Hepatocyte (in vitro differentiated cells): Measurements from ENCODE around the gene MYRF. TPM values are rescaled to one million over a fixed set of nuclear protein-coding genes. Genes with fewer than 3 reads are reported as not detected.

ENCODE experiments used
- DNase-seq: peaks from one replicate; pipeline ENCODE4 v3.0.0-alpha.2; 2016; ENCODE audit warnings: low spot score
- H2AFZ ChIP-seq: fragments of 200-600 bp; sonication (generic); 2 replicates; pipeline ENCODE4 v1.6.0; 2016; ENCODE audit warnings: antibody characterized with exemption, mild to moderate bottlenecking
- H3K27ac ChIP-seq: fragments of 200-600 bp; sonication (generic); 2 replicates; pipeline ENCODE4 v1.5.1; 2016; ENCODE audit warnings: mild to moderate bottlenecking
- H3K27me3 ChIP-seq: fragments of 200-600 bp; sonication (generic); 2 replicates; pipeline ENCODE4 v1.6.1; 2016
- H3K36me3 ChIP-seq: fragments of 200-600 bp; sonication (generic); replicated peaks from 2 replicates; pipeline ENCODE4 v1.5.1; 2016; ENCODE audit warnings: low read depth; ENCODE audit not compliant: insufficient read depth
- H3K4me1 ChIP-seq: fragments of 200-600 bp; sonication (generic); 2 replicates; pipeline ENCODE4 v1.5.1; 2016; ENCODE audit warnings: mild to moderate bottlenecking, moderate library complexity; ENCODE audit not compliant: insufficient read depth
- H3K4me2 ChIP-seq: fragments of 200-600 bp; sonication (generic); 2 replicates; pipeline ENCODE4 v1.6.0; 2016
- H3K4me3 ChIP-seq: fragments of 200-600 bp; sonication (generic); 2 replicates; pipeline ENCODE4 v1.5.1; 2016; ENCODE audit warnings: mild to moderate bottlenecking
- H3K79me2 ChIP-seq: fragments of 200-600 bp; sonication (generic); 2 replicates; pipeline ENCODE4 v1.6.0; 2017; ENCODE audit warnings: mild to moderate bottlenecking
- H3K9me2 ChIP-seq: fragments of 200-600 bp; sonication (generic); replicated peaks from 2 replicates; pipeline ENCODE4 v1.6.0; 2017; ENCODE audit warnings: mild to moderate bottlenecking; ENCODE audit not compliant: insufficient read depth
- H3K9me3 ChIP-seq: fragments of 200-600 bp; sonication (generic); 2 replicates; pipeline ENCODE4 v1.5.1; 2016; ENCODE audit warnings: low read depth, mild to moderate bottlenecking
- H4K20me1 ChIP-seq: fragments of 200-600 bp; sonication (generic); 2 replicates; pipeline ENCODE4 v1.6.0; 2016; ENCODE audit warnings: mild to moderate bottlenecking; ENCODE audit not compliant: insufficient read depth, poor library complexity, severe bottlenecking
- EZH2 ChIP-seq: fragments of 200-600 bp; sonication (generic); IDR thresholded peaks from 2 replicates; pipeline ENCODE4 v1.6.1; 2016; ENCODE audit warnings: antibody characterized with exemption, mild to moderate bottlenecking, borderline replicate concordance
- EZH2phosphoT487 ChIP-seq: fragments of 200-600 bp; sonication (generic); IDR thresholded peaks from one replicate; pipeline ENCODE4 v1.6.1; 2018; ENCODE audit warnings: antibody characterized with exemption, mild to moderate bottlenecking, low read depth, moderate library complexity; ENCODE audit not compliant: unreplicated experiment, severe bottlenecking
- WGBS: methylation state at CpG from one replicate; pipeline ENCODE4 v1.1.6; 2016; ENCODE audit warnings: low lambda C conversion rate; ENCODE audit errors: missing lambda C conversion rate; 5-methylcytosine and 5-hydroxymethylcytosine counted together
- polyA plus RNA-seq: library from polyadenylated mRNA; unstranded; fragments of >200 nt; fragmentation: Nextera tagmentation; extraction: Ambion mirVana; gene quantifications from 2 replicates; pipeline ENCODE4 v1.2.1, GENCODE V29; 2016
- total RNA-seq: library from RNA; depleted of rRNA; stranded (reverse); fragments of >200 nt; gene quantifications from 2 replicates; pipeline ENCODE4 v1.2.3, GENCODE V29; 2014
- TF ChIP-seq, protein P1 (sequence below): fragments of 200-600 bp; sonication (generic); IDR thresholded peaks from 2 replicates; pipeline ENCODE4 v1.5.1; 2016; ENCODE audit warnings: antibody characterized with exemption, mild to moderate bottlenecking; ENCODE audit not compliant: poor library complexity

MYRF gene
- total and polyA plus RNA-seq, 2 experiments from 2014 or later = 57.3 to 96.7 TPM

GRCh38 chr11:61806785-61807184 is 54.3 kb downstream of the MYRF start:
- no peaks in the 10 kb centered on the region for H3K27me3 ChIP-seq
- TF ChIP-seq, protein P1, sequence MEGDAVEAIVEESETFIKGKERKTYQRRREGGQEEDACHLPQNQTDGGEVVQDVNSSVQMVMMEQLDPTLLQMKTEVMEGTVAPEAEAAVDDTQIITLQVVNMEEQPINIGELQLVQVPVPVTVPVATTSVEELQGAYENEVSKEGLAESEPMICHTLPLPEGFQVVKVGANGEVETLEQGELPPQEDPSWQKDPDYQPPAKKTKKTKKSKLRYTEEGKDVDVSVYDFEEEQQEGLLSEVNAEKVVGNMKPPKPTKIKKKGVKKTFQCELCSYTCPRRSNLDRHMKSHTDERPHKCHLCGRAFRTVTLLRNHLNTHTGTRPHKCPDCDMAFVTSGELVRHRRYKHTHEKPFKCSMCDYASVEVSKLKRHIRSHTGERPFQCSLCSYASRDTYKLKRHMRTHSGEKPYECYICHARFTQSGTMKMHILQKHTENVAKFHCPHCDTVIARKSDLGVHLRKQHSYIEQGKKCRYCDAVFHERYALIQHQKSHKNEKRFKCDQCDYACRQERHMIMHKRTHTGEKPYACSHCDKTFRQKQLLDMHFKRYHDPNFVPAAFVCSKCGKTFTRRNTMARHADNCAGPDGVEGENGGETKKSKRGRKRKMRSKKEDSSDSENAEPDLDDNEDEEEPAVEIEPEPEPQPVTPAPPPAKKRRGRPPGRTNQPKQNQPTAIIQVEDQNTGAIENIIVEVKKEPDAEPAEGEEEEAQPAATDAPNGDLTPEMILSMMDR = no peak
- TF ChIP-seq EZH2phosphoT487 (no peak), EZH2 (no peak)
- no peaks in the 10 kb centered on the region for H3K36me3 ChIP-seq
- H3K4me2 ChIP-seq = no peak overlapping the region
- H3K9me3 ChIP-seq = no peaks in the 10 kb centered on the region
- H3K4me3 ChIP-seq = no peak overlapping the region
- H3K27ac ChIP-seq = no peak overlapping the region
- H3K79me2 ChIP-seq = no peaks in the 10 kb centered on the region
- no peak overlapping the region for H2AFZ ChIP-seq
- H3K4me1 ChIP-seq = no peaks in the 10 kb centered on the region
- H3K9me2 ChIP-seq = no peaks in the 10 kb centered on the region
- WGBS = 92% methylated on average over 5 of the region's 5 CpGs
- no peaks in the 10 kb centered on the region for H4K20me1 ChIP-seq
- DNase-seq = no peak

DNA sequence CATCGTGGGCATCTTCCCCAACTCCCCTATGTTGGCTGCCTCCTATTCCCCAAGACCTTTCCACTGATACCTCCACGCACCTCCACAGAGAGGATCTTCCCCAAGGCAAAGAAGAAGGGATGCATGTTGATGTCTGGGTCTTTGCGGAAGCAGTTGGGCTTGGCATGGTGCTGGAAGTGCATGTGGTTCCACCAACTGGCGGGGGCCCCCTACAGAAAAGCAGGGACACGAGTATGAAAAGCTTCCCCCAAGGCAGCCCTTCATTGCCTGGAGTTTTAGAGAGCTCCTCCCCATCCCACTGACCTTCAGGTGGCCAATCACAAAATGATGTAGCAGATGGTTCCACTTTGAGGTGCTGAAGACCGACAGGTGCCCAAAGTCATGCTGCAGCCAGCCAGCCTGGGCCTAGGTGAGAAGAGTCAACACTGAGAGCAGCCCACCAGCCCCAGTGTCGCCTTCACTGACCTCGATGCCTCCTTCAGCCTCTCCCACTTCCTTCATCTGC is 58.3 kb downstream of the MYRF start:
- H3K36me3 ChIP-seq = no peaks in the 10 kb centered on the region
- H3K27me3 ChIP-seq = no peaks in the 10 kb centered on the region
- peaks cover 10% of the 10 kb centered on the region for H3K4me1 ChIP-seq
- H3K9me2 ChIP-seq = no peaks in the 10 kb centered on the region
- 92% methylated on average over 8 of the region's 8 CpGs for WGBS
- no peak overlapping the region for H3K27ac ChIP-seq
- no peaks in the 10 kb centered on the region for H3K9me3 ChIP-seq
- H3K79me2 ChIP-seq = peaks cover 19% of the 10 kb centered on the region
- no peak overlapping the region for H2AFZ ChIP-seq
- DNase-seq = no peak
- H3K4me2 ChIP-seq = no peak overlapping the region
- TF ChIP-seq EZH2 (no peak), EZH2phosphoT487 (no peak)
- TF ChIP-seq, protein P1 = no peak
- H3K4me3 ChIP-seq = no peak overlapping the region
- H4K20me1 ChIP-seq = no peaks in the 10 kb centered on the region

DNA sequence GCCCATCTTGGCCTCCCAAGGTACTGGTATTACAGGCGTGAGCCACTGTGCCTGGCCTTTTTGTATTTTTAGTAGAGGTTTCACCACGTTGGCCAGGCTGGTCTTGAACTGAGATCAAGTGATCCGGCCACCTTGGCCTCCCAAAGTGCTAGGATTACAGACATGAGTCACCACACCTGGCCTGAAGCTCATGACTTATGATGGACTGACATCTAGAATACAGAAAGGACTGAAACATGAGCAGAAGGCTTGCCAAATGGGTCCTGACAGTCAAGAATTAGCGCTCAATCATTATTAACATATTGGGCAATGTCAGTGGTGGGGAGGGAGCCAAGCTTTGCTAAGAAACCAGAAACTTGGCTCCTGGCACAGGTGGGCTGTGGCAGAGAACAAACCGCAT is 59.4 kb downstream of the MYRF start:
- WGBS = 92% methylated on average over 5 of the region's 5 CpGs
- H3K36me3 ChIP-seq = no peaks in the 10 kb centered on the region
- H3K9me2 ChIP-seq = no peaks in the 10 kb centered on the region
- H3K4me3 ChIP-seq = no peak overlapping the region
- H3K27me3 ChIP-seq = no peaks in the 10 kb centered on the region
- peaks cover 10% of the 10 kb centered on the region for H3K4me1 ChIP-seq
- H4K20me1 ChIP-seq = no peaks in the 10 kb centered on the region
- H3K4me2 ChIP-seq = no peak overlapping the region
- DNase-seq = no peak
- no peak overlapping the region for H3K27ac ChIP-seq
- TF ChIP-seq EZH2 (no peak), EZH2phosphoT487 (no peak)
- TF ChIP-seq, protein P1 = no peak
- no peaks in the 10 kb centered on the region for H3K9me3 ChIP-seq
- peaks cover 20% of the 10 kb centered on the region for H3K79me2 ChIP-seq
- no peak overlapping the region for H2AFZ ChIP-seq
